Raji (cell line): ENCODE data around the gene UCHL5.

Experiments used
- POLR2A ChIP-seq: IDR thresholded peaks from 2 replicates; pipeline ENCODE4 v1.6.1; 2011; ENCODE audit warnings: low read depth, low read length, control low read depth; ENCODE audit not compliant: insufficient read depth

Gene UCHL5

GRCh38 chr1:193036337-193037047, 22.7 kb downstream of the UCHL5 start:
- TF ChIP-seq POLR2A = no peak

GRCh38 chr1:193033610-193034009, 25.6 kb downstream of the UCHL5 start:
- TF ChIP-seq POLR2A = no peak

- TF ChIP-seq POLR2A = no peak
Observed at GRCh38 chr1:193031431-193031830, 27.7 kb downstream of the UCHL5 start.

- TF ChIP-seq POLR2A = no peak
Observed at GRCh38 chr1:193030280-193030679, 28.9 kb downstream of the UCHL5 start.

GRCh38 chr1:193025218-193025617, 33.9 kb downstream of the UCHL5 start:
- TF ChIP-seq POLR2A = no peak

- no peak for TF ChIP-seq POLR2A
Observed at GRCh38 chr1:193019442-193020026, 39.6 kb downstream of the UCHL5 start.

GRCh38 chr1:193016788-193017187, 42.4 kb downstream of the UCHL5 start:
- no peak for TF ChIP-seq POLR2A

GRCh38 chr1:193014400-193014799, 44.8 kb downstream of the UCHL5 start:
- no peak for TF ChIP-seq POLR2A

GRCh38 chr1:193013707-193014106, 45.5 kb downstream of the UCHL5 start:
- no peak for TF ChIP-seq POLR2A

- TF ChIP-seq POLR2A = no peak
Observed at GRCh38 chr1:193013005-193013404, 46.2 kb downstream of the UCHL5 start.

GRCh38 chr1:193011406-193011805, 47.8 kb downstream of the UCHL5 start:
- TF ChIP-seq POLR2A = no peak

- no peak for TF ChIP-seq POLR2A
Observed at GRCh38 chr1:193009501-193009900, 49.7 kb downstream of the UCHL5 start.

- no peak for TF ChIP-seq POLR2A
Observed at GRCh38 chr1:193005785-193006184, 53.4 kb downstream of the UCHL5 start.

- TF ChIP-seq POLR2A = no peak
Observed at GRCh38 chr1:192998536-192998935, 60.6 kb downstream of the UCHL5 start.

GRCh38 chr1:192994141-192994540, 65.0 kb downstream of the UCHL5 start:
- TF ChIP-seq POLR2A = no peak

- no peak for TF ChIP-seq POLR2A
Observed at GRCh38 chr1:192993426-192994085, 65.6 kb downstream of the UCHL5 start.
